HEK293T (cell line): ENCODE data around the gene SYNJ2.

ENCODE experiments used
- CTCF ChIA-PET: fragments of 350-600 bp; formaldehyde crosslinking; extraction: SDS; loops from one replicate; lab custom pipeline; 2021; ENCODE audit warnings: antibody characterized with exemption, inconsistent platforms; lab: Yijun Ruan, JAX
- POLR2A ChIA-PET: fragments of 350-600 bp; formaldehyde crosslinking; extraction: SDS; loops from one replicate; lab custom pipeline; 2020; ENCODE audit warnings: antibody characterized with exemption, inconsistent platforms; lab: Yijun Ruan, JAX
- DNase-seq: peaks from one replicate; pipeline ENCODE4 v3.0.0; 2012; ENCODE audit warnings: mixed read lengths; ENCODE audit errors: extremely low spot score
- ARNT ChIP-seq: fragments of 450-650 bp; IDR thresholded peaks from 2 replicates; pipeline ENCODE4 v1.6.1; 2017; ENCODE audit warnings: mild to moderate bottlenecking
- BHLHE40 ChIP-seq: fragments of 450-650 bp; IDR thresholded peaks from 2 replicates; pipeline ENCODE4 v1.6.1; 2016; ENCODE audit warnings: mild to moderate bottlenecking, moderate library complexity, borderline replicate concordance
- CTBP1 ChIP-seq: fragments of 450-650 bp; IDR thresholded peaks from 2 replicates; pipeline ENCODE4 v1.6.1; 2016; ENCODE audit warnings: borderline replicate concordance
- ELF4 ChIP-seq: fragments of 450-650 bp; IDR thresholded peaks from 2 replicates; pipeline ENCODE4 v1.6.1; 2017; ENCODE audit warnings: antibody characterized with exemption
- FOXA1 ChIP-seq: fragments of 450-650 bp; IDR thresholded peaks from 2 replicates; pipeline ENCODE4 v1.6.1; 2016; ENCODE audit warnings: mild to moderate bottlenecking
- FOXK2 ChIP-seq: fragments of 450-650 bp; IDR thresholded peaks from 2 replicates; pipeline ENCODE4 v1.6.1; 2016; ENCODE audit warnings: mild to moderate bottlenecking
- FOXM1 ChIP-seq: fragments of 450-650 bp; IDR thresholded peaks from 2 replicates; pipeline ENCODE4 v1.6.1; 2017; ENCODE audit warnings: mild to moderate bottlenecking, borderline replicate concordance
- HDGF ChIP-seq: fragments of 450-650 bp; IDR thresholded peaks from 2 replicates; pipeline ENCODE4 v1.6.1; 2017; ENCODE audit warnings: antibody characterized with exemption, borderline replicate concordance
- L3MBTL2 ChIP-seq: fragments of 450-650 bp; conservative IDR thresholded peaks from 2 replicates; pipeline ENCODE4 v1.6.1; 2016; ENCODE audit warnings: mild to moderate bottlenecking
- LEF1 ChIP-seq: fragments of 450-650 bp; IDR thresholded peaks from 2 replicates; pipeline ENCODE4 v1.6.1; 2017; ENCODE audit warnings: mild to moderate bottlenecking, borderline replicate concordance
- NFRKB ChIP-seq: fragments of 450-650 bp; IDR thresholded peaks from 2 replicates; pipeline ENCODE4 v1.6.1; 2016; ENCODE audit warnings: mild to moderate bottlenecking, moderate library complexity
- SP1 ChIP-seq: fragments of 450-650 bp; IDR thresholded peaks from 2 replicates; pipeline ENCODE4 v1.6.1; 2017
- SUZ12 ChIP-seq: fragments of 450-650 bp; IDR thresholded peaks from 2 replicates; pipeline ENCODE4 v1.6.1; 2016; ENCODE audit warnings: mild to moderate bottlenecking
- TARDBP ChIP-seq: fragments of 450-650 bp; IDR thresholded peaks from 2 replicates; pipeline ENCODE4 v1.6.1; 2016
- ZNF384 ChIP-seq: fragments of 450-650 bp; IDR thresholded peaks from 2 replicates; pipeline ENCODE4 v1.6.1; 2016
- TF ChIP-seq, protein P1 (sequence below): fragments of 450-650 bp; IDR thresholded peaks from 2 replicates; pipeline ENCODE4 v1.6.1; 2016

The SYNJ2 gene

DNA sequence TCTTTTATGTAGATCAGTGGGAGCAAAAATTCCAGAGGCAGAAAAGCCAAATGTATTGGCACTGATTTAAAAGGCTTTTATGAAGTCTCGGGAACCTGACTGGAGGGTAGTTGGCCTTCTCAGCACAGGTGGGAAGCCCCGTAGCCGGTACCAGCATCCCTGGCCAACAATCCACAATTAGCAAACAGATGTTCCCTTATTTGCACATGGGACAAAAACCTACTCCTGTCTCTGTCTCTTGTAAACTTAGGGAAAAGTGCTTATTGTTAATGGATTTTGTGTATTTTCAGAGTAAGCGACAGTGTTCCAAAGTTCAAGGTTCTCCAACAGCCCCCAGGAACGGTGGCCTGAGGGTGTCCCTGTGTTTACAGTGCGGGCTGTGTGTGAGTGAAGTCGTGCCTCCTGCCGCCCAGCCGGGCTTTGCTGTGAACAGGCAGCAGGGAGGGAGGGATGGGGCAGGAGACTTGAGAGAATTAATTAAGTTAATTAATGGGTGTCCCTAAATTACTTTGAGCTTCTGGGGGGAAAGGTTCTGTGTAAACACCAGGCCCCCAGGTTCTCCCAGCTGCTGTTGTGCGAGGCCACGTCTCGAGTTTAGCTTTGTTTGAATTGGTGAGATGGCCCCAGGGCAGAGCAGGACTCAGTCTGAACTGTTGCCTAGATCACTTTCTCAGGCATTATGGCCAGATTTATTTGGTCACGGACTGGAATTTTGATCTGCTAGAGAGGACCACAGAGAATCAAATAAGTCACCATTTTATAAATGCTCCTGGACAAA is 3.9 kb downstream of the SYNJ2 start:
- ChIA-PET CTCF (interaction anchor here (1.6 kb wide), 1 partner anchor 87 kb away, joined by 3 read pairs; no protein-coding TSS in a partner anchor), POLR2A (interaction anchor here (1.1 kb wide), 1 partner anchor 42 kb away, joined by 4 read pairs; no protein-coding TSS in a partner anchor)
- TF ChIP-seq HDGF = peak; percentile 22; the same call in 1 of the 2 replicates
- no peak for TF ChIP-seq TARDBP
- 0 out of 2 replicates have a peak, but pooled peaks have one; percentile 8 for TF ChIP-seq L3MBTL2
- no peak for TF ChIP-seq ARNT
- DNase-seq = no peak

DNA sequence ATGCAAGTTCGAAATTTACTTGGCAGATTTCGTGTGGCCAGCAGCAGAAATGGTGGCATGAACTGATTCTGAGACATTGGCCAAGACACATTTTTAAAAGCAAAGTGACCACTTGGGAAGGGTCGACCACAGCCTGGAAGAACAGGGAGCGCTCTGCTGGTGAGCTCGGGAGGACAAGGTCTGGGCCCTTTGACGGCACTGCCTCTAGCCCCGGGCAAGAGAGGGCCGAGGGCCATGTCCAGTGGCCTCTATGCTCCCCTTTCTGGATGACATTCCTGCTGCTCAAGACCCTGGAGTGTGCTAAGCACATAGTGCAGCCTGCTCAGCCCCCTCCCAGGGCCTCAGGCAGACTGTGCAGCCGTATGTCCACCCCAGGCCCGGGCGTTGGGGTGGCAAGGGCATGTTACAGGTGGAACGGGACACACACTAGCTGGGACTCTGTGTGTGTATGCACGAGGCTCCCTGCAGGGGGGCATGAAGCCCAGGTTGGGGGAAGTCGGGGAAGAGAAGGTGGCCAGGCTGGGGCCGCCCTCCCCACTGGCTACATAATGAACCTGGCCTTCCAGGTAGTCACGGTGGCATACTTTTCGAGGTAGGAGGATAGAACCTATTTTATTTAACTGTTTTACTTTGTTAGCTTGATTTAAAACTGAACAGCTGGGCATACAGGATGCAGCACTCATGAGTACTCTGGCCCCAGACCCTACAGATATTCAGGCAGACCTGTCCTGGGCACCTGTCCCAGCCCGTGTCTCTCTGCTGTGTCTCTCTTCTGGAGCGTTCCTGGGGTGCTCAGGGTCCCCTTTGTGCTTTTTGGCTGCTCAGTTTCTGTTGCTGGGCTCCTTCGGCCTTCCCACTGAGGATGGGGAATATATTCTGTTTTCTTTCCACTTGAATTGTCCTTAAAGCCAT is 6.4 kb downstream of the SYNJ2 start:
- ChIA-PET POLR2A (no interaction called here), CTCF (no interaction called here)
- TF ChIP-seq L3MBTL2 (no peak), FOXM1 (no peak), CTBP1 (no peak), BHLHE40 (no peak), TARDBP (no peak), FOXA1 (no peak), ARNT (no peak), ELF4 (no peak), SUZ12 (no peak), HDGF (no peak), NFRKB (no peak), FOXK2 (no peak), ZNF384 (no peak), SP1 (no peak), LEF1 (no peak)
- TF ChIP-seq, protein P1, sequence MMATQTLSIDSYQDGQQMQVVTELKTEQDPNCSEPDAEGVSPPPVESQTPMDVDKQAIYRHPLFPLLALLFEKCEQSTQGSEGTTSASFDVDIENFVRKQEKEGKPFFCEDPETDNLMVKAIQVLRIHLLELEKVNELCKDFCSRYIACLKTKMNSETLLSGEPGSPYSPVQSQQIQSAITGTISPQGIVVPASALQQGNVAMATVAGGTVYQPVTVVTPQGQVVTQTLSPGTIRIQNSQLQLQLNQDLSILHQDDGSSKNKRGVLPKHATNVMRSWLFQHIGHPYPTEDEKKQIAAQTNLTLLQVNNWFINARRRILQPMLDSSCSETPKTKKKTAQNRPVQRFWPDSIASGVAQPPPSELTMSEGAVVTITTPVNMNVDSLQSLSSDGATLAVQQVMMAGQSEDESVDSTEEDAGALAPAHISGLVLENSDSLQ = no peak

DNA sequence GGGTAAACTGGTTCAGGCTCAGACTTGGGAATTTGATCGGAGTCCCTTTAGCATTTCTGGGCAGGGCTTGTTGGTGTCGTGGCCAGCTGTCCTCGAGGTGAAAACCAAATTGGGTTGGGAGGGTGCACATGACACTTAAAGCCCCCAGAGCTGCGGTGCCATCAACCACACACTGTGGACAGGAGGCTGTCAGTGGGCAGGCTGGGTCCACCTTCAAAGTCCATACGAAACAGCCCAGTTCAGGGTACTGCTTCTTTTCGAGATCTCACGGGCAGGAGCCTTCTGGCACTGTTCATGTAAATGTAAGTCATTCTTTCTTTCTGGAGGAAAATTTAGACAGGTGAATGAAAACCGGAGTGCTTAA is 7.0 kb downstream of the SYNJ2 start:
- POLR2A ChIA-PET = no interaction called here
- DNase-seq = no peak
- TF ChIP-seq FOXM1 = no peak
- no peak for TF ChIP-seq ARNT
- no peak for TF ChIP-seq SUZ12
- TF ChIP-seq ZNF384 = no peak
- CTCF ChIA-PET = no interaction called here

More for the DNA sequence above, 6.4 kb downstream of the SYNJ2 start:
- DNase-seq = no peak

DNA sequence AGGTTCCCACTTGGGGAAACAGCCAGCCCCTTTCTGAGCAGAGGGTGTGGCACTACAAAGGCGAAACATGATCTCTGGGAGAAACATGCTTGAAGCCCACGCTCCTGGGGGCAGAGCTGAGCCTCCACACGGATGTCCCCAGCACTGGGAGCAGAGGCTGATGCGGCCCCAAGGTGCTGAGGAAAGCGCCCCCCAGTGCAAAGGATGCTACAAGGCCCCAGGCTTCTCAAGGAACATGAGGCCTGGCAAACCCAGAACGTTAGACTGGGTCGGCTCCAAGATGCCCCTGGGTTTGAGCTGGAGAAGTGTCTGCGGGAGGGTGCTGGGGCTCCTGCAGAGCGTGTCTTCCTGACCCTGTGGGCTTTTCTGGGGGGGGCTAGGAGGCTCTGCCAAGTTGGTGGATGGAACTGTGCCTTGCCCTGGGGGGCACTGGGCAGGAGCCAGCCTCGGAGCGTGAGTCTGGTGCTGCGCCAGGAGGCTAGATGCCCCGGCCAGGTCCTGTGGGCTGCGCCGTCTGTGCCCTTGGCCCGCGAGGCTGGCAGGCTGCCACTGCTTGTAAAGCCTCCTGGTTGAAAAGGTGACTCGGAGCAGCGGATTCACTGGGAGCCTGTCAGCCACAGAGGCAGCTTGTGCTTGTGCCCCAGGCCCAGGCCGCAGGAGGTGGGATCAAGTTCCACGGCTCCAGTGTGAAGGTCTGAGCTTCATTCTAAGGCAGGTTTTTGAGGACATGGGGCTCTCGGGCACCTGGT is 8.1 kb downstream of the SYNJ2 start:
- no peak for DNase-seq
- ChIA-PET CTCF (no interaction called here), POLR2A (no interaction called here)
- TF ChIP-seq NFRKB (no peak), CTBP1 (no peak), BHLHE40 (no peak), ELF4 (no peak), HDGF (no peak), TARDBP (no peak), SUZ12 (no peak), LEF1 (no peak), L3MBTL2 (no peak), ZNF384 (no peak), ARNT (no peak), SP1 (no peak), FOXK2 (no peak), FOXM1 (no peak), FOXA1 (no peak)
- TF ChIP-seq, protein P1 = no peak

DNA sequence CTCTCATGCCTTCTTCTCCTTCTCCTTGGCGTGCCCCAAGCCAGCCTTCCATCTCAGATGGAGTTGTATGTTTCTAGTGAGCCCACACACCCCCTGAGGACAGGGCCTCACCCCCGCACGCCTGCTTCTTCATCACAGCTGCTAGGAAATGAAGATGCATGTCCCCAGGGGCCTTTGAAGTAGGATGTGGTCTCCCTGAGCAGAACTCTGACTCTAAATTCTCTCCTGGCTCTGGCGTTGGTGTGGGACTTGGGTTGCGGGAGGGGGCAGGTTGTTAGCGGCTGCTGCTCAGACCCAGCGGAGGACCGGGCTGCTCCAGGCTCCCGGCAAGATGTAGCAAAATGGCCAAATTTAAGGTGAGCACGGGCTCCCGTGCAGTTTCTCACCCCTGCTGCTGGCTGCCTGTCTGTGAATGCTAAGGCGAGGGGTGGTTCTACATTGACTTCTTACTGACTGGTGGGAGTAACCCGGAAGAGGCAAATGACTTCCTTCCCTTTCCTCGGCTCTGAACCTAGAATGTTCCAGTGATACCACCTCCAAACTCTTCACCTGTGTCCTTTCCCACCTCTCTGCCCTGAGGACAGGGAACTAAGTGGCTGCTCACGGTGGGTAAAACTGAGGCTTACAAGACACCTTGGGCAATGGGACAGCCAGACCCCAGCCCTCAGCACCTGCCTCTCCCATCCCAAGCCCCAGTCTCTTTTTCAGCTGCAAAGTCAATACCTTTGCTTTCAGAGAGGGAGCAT is 8.8 kb downstream of the SYNJ2 start:
- TF ChIP-seq SUZ12 = no peak
- no peak for TF ChIP-seq ARNT
- no peak for TF ChIP-seq LEF1
- no peak for TF ChIP-seq SP1
- no peak for DNase-seq
- ChIA-PET POLR2A (no interaction called here), CTCF (no interaction called here)
